Spleen (tissue), 7 donors: ENCODE data around the gene CCDC138.

Experiments
- CTCF ChIP-seq, 11 experiments: fragments of 200-600 bp in 7 of 11; fragments of 450-650 bp in 4 of 11; sonication (generic) in 4 of 11; IDR thresholded peaks in 8 of 11; conservative IDR thresholded peaks in 3 of 11; 1 replicate in 7 of 11; 2 replicates in 4 of 11; pipeline versions ENCODE4 v1.4.0 to v1.8.0; 2016 to 2021; ENCODE audit warnings: antibody characterized with exemption in 11 of 11, inconsistent platforms in 4 of 11, mild to moderate bottlenecking in 1 of 11
- POLR2AphosphoS5 ChIP-seq, 3 donors: sonication (generic); formaldehyde crosslinking; IDR thresholded peaks; one replicate each; pipeline ENCODE4 v1.5.1; 2017; ENCODE audit warnings: antibody characterized with exemption in 3 of 3
- donor health status: DM: no; HTN: no; CAD: no; lungs with moderate emphysema.
- donor health status: DM: no; HTN: no; CAD: no.
- donor health status: DM: no; HTN: no; CAD: no.

GRCh38 chr2:108820482-108820881 lies 33.9 kb downstream of the CCDC138 start:
- no peak for TF ChIP-seq CTCF (IDR thresholded peaks at IDR 0.05 in 8 of 11, conservative IDR thresholded peaks at IDR 0.05 in 3 of 11)
- TF ChIP-seq POLR2AphosphoS5 (IDR thresholded peaks at IDR 0.05): no peak
